CD4-positive, alpha-beta T cell (primary cell): ENCODE measurements around the gene TRHDE. TPM values are rescaled to one million over a fixed set of nuclear protein-coding genes. Genes with fewer than 3 reads are reported as not detected.

Experiments
- ATAC-seq: fragments of 200-7000 bp; cut with Tn5 transposase; one replicate; pipeline ENCODE4 v1.10.0; 2022; ENCODE audit warnings: mild to moderate bottlenecking; ENCODE audit not compliant: poor library complexity
- CTCF ChIA-PET: fragments of 350-600 bp; sonication (Branson Sonifier 250); formaldehyde crosslinking; loops from one replicate; lab custom pipeline; 2021; ENCODE audit warnings: antibody characterized with exemption, inconsistent platforms; lab: Charles Lee
- POLR2A ChIA-PET: fragments of 350-600 bp; sonication (Branson Sonifier 250); formaldehyde crosslinking; loops from one replicate; lab custom pipeline; 2021; ENCODE audit warnings: antibody characterized with exemption, inconsistent platforms; lab: Charles Lee
- DNase-seq, 14 experiments: peaks; one replicate each; pipeline ENCODE4 v3.0.0-alpha.2; 2013 to 2020; ENCODE audit warnings: mixed read lengths in 2 of 14
- H3K27ac ChIP-seq, 2 donors: one replicate each; pipeline versions ENCODE4 v1.5.1 to v1.7.0; 2013; ENCODE audit warnings: low read length in 2 of 2, low read depth in 1 of 2, mild to moderate bottlenecking in 1 of 2
- H3K27me3 ChIP-seq, 2 experiments: 1 replicate in 1 of 2; 2 replicates in 1 of 2; pipeline versions ENCODE4 v1.6.1 to v1.7.0; 2013; ENCODE audit warnings: low read length in 2 of 2, control low read depth in 1 of 2, mild to moderate bottlenecking in 1 of 2, moderate library complexity in 1 of 2; ENCODE audit not compliant: insufficient read depth in 2 of 2, control insufficient read depth in 1 of 2
- H3K36me3 ChIP-seq: one replicate; pipeline ENCODE4 v1.6.1; 2013; ENCODE audit warnings: low read length, control low read depth; ENCODE audit not compliant: insufficient read depth
- H3K4me1 ChIP-seq: one replicate; pipeline ENCODE4 v1.6.1; 2013; ENCODE audit warnings: low read length, control low read depth; ENCODE audit not compliant: insufficient read depth
- H3K4me3 ChIP-seq: one replicate; pipeline ENCODE4 v1.5.1; 2013; ENCODE audit warnings: mild to moderate bottlenecking, low read length, moderate library complexity
- H3K9me3 ChIP-seq, 2 experiments: 1 replicate in 1 of 2; 2 replicates in 1 of 2; pipeline versions ENCODE4 v1.6.1 to v1.7.0; 2013; ENCODE audit warnings: low read length in 2 of 2, mild to moderate bottlenecking in 2 of 2, control low read depth in 1 of 2, moderate library complexity in 1 of 2; ENCODE audit not compliant: control insufficient read depth in 1 of 2, insufficient read depth in 1 of 2
- H3K27ac Mint-ChIP-seq: one replicate; pipeline ENCODE4 v1.8.0; 2020; ENCODE audit warnings: mixed read lengths
- H3K27me3 Mint-ChIP-seq: one replicate; pipeline ENCODE4 v1.8.0; 2021; ENCODE audit warnings: mixed read lengths
- H3K36me3 Mint-ChIP-seq: one replicate; pipeline ENCODE4 v1.8.0; 2021; ENCODE audit warnings: low read depth, mixed read lengths
- H3K4me1 Mint-ChIP-seq: one replicate; pipeline ENCODE4 v1.8.0; 2021; ENCODE audit warnings: low read depth, mixed read lengths
- H3K4me3 Mint-ChIP-seq: one replicate; pipeline ENCODE4 v1.8.0; 2020; ENCODE audit warnings: mild to moderate bottlenecking, mixed read lengths
- H3K9me3 Mint-ChIP-seq: one replicate; pipeline ENCODE4 v1.8.0; 2020; ENCODE audit warnings: mixed read lengths
- CTCF ChIP-seq: fragments of 200-600 bp; IDR thresholded peaks from one replicate; pipeline ENCODE4 v1.8.0; 2022; ENCODE audit warnings: antibody characterized with exemption, mild to moderate bottlenecking
- intact Hi-C, 2 experiments: fragments of 100-400 bp; cut with DNase I in 1 of 2; cut with micrococcal nuclease in 1 of 2; formaldehyde crosslinking; loops; one replicate each; pipeline versions ENCODE4 v1.15.1 to v1.9.0; 2023 to 2025; cut with DNase I, micrococcal nuclease
- total RNA-seq, 174 experiments: library from RNA in 2 of 174; stranded (reverse) in 2 of 174; gene quantifications; one replicate each; pipeline ENCODE4 v1.2.3 and lab custom pipeline; 2021 to 2026

Gene TRHDE
- total RNA-seq, 2 experiments from 2014 or later = not detected

GRCh38 chr12:72472350-72472749 is 200.2 kb downstream of the TRHDE start:
- H3K27me3 ChIP-seq = no peaks in the 10 kb centered on the region
- ChIA-PET POLR2A (no interaction called here), CTCF (no interaction called here)
- H3K9me3 ChIP-seq = peaks cover 0 to 8% of the 10 kb centered on the region in 2 experiments
- H3K4me1 Mint-ChIP-seq = no peaks in the 10 kb centered on the region
- no peak overlapping the region for H3K4me3 ChIP-seq
- TF ChIP-seq CTCF = no peak
- ATAC-seq (no peak), DNase-seq (no peak)
- no peaks in the 10 kb centered on the region for H3K9me3 Mint-ChIP-seq
- no peaks in the 10 kb centered on the region for H3K36me3 Mint-ChIP-seq
- H3K27ac Mint-ChIP-seq = no peak overlapping the region
- no peaks in the 10 kb centered on the region for H3K27me3 Mint-ChIP-seq
- H3K36me3 ChIP-seq = no peaks in the 10 kb centered on the region
- intact Hi-C loops = no loop called here
- no peaks in the 10 kb centered on the region for H3K4me1 ChIP-seq
- H3K4me3 Mint-ChIP-seq = no peak overlapping the region
- no peak overlapping the region for H3K27ac ChIP-seq

DNA sequence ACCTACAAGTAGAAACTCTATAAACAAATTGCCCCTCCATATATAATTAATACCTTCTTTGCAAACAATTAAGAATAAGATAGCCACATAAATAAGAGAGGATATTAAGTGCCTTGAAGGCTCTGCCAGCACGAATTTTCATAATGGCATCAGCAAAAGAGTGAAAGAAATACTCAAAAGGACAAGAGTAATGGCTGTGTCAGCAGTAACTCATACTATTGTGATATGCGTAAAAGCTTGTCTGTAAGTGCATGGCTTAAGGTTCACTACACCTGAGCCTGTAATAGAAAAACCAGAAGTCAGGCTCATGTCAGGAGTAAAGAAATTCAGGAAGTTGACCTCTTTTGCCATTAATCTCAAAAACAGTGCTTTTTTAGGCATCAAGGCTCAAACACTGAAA is 204.1 kb downstream of the TRHDE start:
- Histone ChIP-seq H3K36me3 (no peaks in the 10 kb centered on the region), H3K9me3 (no peaks in the 10 kb centered on the region), H3K27me3 (no peaks in the 10 kb centered on the region), H3K4me1 (no peaks in the 10 kb centered on the region), H3K27ac (no peak overlapping the region), H3K4me3 (no peak overlapping the region)
- ChIA-PET POLR2A (no interaction called here), CTCF (no interaction called here)
- Mint-ChIP-seq H3K27me3 (no peaks in the 10 kb centered on the region), H3K27ac (no peak overlapping the region), H3K4me3 (no peak overlapping the region), H3K9me3 (no peaks in the 10 kb centered on the region), H3K4me1 (no peaks in the 10 kb centered on the region), H3K36me3 (no peaks in the 10 kb centered on the region)
- no peak for TF ChIP-seq CTCF
- intact Hi-C loops = no loop called here
- DNase-seq (no peak), ATAC-seq (no peak)

GRCh38 chr12:72485017-72485701 is 213.0 kb downstream of the TRHDE start:
- Histone ChIP-seq H3K27ac (no peak overlapping the region), H3K4me3 (no peak overlapping the region), H3K36me3 (no peaks in the 10 kb centered on the region), H3K9me3 (peaks cover 0 to 4% of the 10 kb centered on the region in 2 experiments), H3K4me1 (no peaks in the 10 kb centered on the region), H3K27me3 (no peaks in the 10 kb centered on the region)
- DNase-seq (no peak), ATAC-seq (no peak)
- no peak for TF ChIP-seq CTCF
- intact Hi-C loops = no loop called here
- ChIA-PET POLR2A (no interaction called here), CTCF (no interaction called here)
- H3K9me3 Mint-ChIP-seq = peaks cover 11% of the 10 kb centered on the region
- no peak overlapping the region for H3K27ac Mint-ChIP-seq
- no peaks in the 10 kb centered on the region for H3K36me3 Mint-ChIP-seq
- no peaks in the 10 kb centered on the region for H3K4me1 Mint-ChIP-seq
- H3K4me3 Mint-ChIP-seq = no peak overlapping the region
- no peaks in the 10 kb centered on the region for H3K27me3 Mint-ChIP-seq
